ENCODE measurements around the gene RNF5. TPM values are rescaled to one million over a fixed set of nuclear protein-coding genes. Genes with fewer than 3 reads are reported as not detected.

The RNF5 gene
- total and polyA plus RNA-seq, 2 of the 4 experiments (the other 2 are of a cell fraction): 18.8 to 41.4 TPM

DNA sequence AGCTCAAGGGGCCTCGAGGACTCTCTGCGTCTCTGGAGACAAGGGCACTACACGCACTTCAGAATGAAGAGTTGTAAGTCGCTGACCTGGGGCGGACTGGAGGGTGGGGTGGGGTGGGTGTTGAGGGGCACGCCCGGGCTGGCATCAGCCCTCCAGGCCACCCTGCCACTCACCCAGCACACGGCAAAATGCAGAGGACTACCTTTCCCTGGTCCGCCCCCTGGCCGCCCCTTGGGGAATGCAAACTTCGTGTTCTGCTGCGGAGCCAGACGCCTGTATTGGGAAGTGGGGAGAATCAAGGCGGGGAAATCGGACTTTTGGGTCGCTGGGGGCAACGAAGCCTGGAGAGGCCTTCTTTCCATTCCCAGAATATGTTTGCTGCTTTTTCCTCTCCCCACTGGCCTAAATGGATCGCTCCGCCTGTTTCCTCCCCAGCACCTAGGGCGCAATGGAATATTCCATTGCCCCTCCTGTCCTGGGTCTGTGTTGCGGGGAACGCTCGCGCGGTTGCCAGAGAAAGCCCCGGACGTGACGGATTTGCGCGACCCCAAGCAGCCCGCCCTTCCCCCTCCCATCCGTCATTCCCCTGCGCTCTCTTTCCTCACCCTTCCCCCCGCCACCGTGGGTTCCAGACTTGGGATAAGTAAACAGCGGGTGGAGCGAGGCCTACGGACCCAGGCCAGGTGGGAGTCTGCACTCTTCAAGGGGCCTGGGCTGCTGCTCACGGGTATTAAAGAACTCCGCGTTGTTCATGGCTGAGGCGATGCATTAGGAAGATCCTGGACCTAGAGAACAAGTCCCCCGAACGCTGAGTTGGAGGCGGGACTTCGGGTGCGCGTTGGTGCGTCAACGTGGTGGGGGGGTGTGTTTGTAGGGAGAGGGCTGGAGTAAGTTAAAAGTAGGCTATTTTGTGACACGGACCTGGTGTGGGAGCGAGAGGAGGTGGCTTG lies 24.4 kb upstream of the RNF5 start, which contains the start of gene PPT2:
Gene PPT2, plus strand, starts transcription at position 578 of the 950 bp plus-strand sequence. CDS start 454 bp downstream, outside the sequence.
- Histone ChIP-seq H4K20me1 (ENCODE audit: insufficient read depth, low read length) (no peaks in the 10 kb centered on the region), H3K79me1 (ENCODE audit: low read depth in 1 of 2, low read length in 2 of 2) (peaks cover 6 to 34% of the 10 kb centered on the region in 2 experiments), H2BK5ac (ENCODE audit: low read depth, low read length, poor library complexity, severe bottlenecking) (peak within 1 kb of the TSS; percentile 82), H3K4me2 (ENCODE audit: low read depth, low read length) (peak within 1 kb of the TSS; percentile 79), H3K18ac (ENCODE audit: low read depth, low read length) (peak within 1 kb of the TSS; percentile 46), H2BK120ac (ENCODE audit: low read depth, low read length) (peak within 1 kb of the TSS; percentile 78), H2BK20ac (ENCODE audit: low read depth, low read length) (peak within 1 kb of the TSS; percentile 79), H3K14ac (replicated peaks; ENCODE audit: low read depth, low read length) (peak within 1 kb of the TSS; percentile 90), H3K4me1 (ENCODE audit: control insufficient read depth, insufficient read depth, low read length) (peaks cover 23% of the 10 kb centered on the region), H2AFZ (replicated peaks; ENCODE audit: low read length, poor library complexity) (peak within 1 kb of the TSS; percentile 96), H2AK5ac (ENCODE audit: low read depth, low read length) (peak within 1 kb of the TSS; percentile 69; the same call in 1 of the 2 replicates), H4K8ac (ENCODE audit: low read depth in 2 of 2, low read length in 2 of 2) (peak within 1 kb of the TSS; percentile 75 to 96), H4K91ac (ENCODE audit: insufficient read depth, low read depth, low read length) (peak within 1 kb of the TSS; percentile 86), H4K5ac (ENCODE audit: low read depth, low read length) (peak within 1 kb of the TSS; percentile 65), H2BK15ac (ENCODE audit: low read depth, low read length) (peak within 1 kb of the TSS; percentile 54; the same call in 2 of the 3 replicates), H3K27me3 (ENCODE audit: control insufficient read depth, insufficient read depth, low read length) (no peaks in the 10 kb centered on the region; the same call in 1 of the 2 replicates), H3K36me3 (ENCODE audit: control insufficient read depth, insufficient read depth, low read length) (peaks cover 12% of the 10 kb centered on the region), H3K9me1 (ENCODE audit: insufficient read depth, low read length) (0 out of 2 replicates have a peak, but pooled peaks cover 4% of the 10 kb centered on the region), H3K4me3 (ENCODE audit: insufficient read depth, low read depth, low read length) (peak within 1 kb of the TSS; percentile 67), H3K56ac (ENCODE audit: extremely low read depth, insufficient read depth, low read length) (peak within 1 kb of the TSS; percentile 78), H2AK9ac (replicated peaks; ENCODE audit: low read depth, low read length, poor library complexity) (peak within 1 kb of the TSS; percentile 98), H3K9me3 (ENCODE audit: control insufficient read depth, insufficient read depth, low read length) (peaks cover 1% of the 10 kb centered on the region; the same call in 1 of the 2 replicates), H3K23ac (ENCODE audit: low read depth, low read length) (peak within 1 kb of the TSS; percentile 96), H3K9ac (ENCODE audit: low read depth, low read length) (peak within 1 kb of the TSS; percentile 70), H3K27ac (ENCODE audit: insufficient read depth, low read length) (peak within 1 kb of the TSS; percentile 84), H3K4ac (ENCODE audit: low read depth, low read length) (peak within 1 kb of the TSS; percentile 84)
- in situ Hi-C loops (cut with MboI; ENCODE audit: low sequenced_read_pairs) (no loop called here), dilution Hi-C loops (cut with HindIII; ENCODE audit: low sequenced_read_pairs, unreplicated experiment) (no loop called here), intact Hi-C loops (cut with micrococcal nuclease) (loop anchor here (1.0 to 10.0 kb wide), 7 partner anchors 23 to 252 kb away; partner anchors contain the start of genes AGPAT1, SKIC2 and ZBTB12)
- peak; percentile 91 for DNase-seq
- BruUV-seq (replicated peaks): TSS peak; percentile 84
- POLR2A ChIA-PET (ENCODE audit: unreplicated experiment): no interaction called here
- peak; percentile 80 for ATAC-seq (ENCODE audit: low read depth)
- WGBS, 2 experiments (ENCODE audit: extremely low coverage in 2 of 2, insufficient read length in 1 of 2): 5% methylated on average over 4 of the region's 52 CpGs; no CpG with 5 or more reads in 1 of the 2 experiments
- CTCF ChIA-PET: interaction anchor here (1.0 to 1.1 kb wide), 2 partner anchors 39 to 44 kb away, joined by 3 read pairs; partner anchors contain the start of gene TNXB
- TF ChIP-seq RCOR1 (IDR thresholded peaks at IDR 0.05; ENCODE audit: insufficient replicate concordance, low read length) (no peak), MXI1 (IDR thresholded peaks at IDR 0.05; ENCODE audit: borderline replicate concordance, low read depth, low read length) (no peak), RAD21 (IDR thresholded peaks at IDR 0.05; ENCODE audit: low read length) (no peak), CEBPB (IDR thresholded peaks at IDR 0.05; ENCODE audit: low read depth, low read length) (peak; percentile 6; the same call in 1 of the 2 replicates), MAFK (IDR thresholded peaks at IDR 0.05; ENCODE audit: low read depth, low read length) (no peak), CHD1 (IDR thresholded peaks at IDR 0.05; ENCODE audit: low read depth, low read length) (peak; percentile 23; the same call in 1 of the 2 replicates), POLR2A (IDR thresholded peaks at IDR 0.05; ENCODE audit: low read depth, low read length) (0 out of 2 replicates have a peak, but pooled peaks have one; percentile 13), SMC3 (IDR thresholded peaks at IDR 0.05; ENCODE audit: low read depth, low read length) (0 out of 2 replicates have a peak, but pooled peaks have one; percentile 11), NFE2L2 (IDR thresholded peaks at IDR 0.05; ENCODE audit: low read depth, low read length) (no peak)
- TF ChIP-seq, protein P1, sequence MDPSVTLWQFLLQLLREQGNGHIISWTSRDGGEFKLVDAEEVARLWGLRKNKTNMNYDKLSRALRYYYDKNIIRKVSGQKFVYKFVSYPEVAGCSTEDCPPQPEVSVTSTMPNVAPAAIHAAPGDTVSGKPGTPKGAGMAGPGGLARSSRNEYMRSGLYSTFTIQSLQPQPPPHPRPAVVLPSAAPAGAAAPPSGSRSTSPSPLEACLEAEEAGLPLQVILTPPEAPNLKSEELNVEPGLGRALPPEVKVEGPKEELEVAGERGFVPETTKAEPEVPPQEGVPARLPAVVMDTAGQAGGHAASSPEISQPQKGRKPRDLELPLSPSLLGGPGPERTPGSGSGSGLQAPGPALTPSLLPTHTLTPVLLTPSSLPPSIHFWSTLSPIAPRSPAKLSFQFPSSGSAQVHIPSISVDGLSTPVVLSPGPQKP (IDR thresholded peaks at IDR 0.05; ENCODE audit: borderline replicate concordance, low read depth, low read length): no peak
- TF ChIP-seq, protein P2, sequence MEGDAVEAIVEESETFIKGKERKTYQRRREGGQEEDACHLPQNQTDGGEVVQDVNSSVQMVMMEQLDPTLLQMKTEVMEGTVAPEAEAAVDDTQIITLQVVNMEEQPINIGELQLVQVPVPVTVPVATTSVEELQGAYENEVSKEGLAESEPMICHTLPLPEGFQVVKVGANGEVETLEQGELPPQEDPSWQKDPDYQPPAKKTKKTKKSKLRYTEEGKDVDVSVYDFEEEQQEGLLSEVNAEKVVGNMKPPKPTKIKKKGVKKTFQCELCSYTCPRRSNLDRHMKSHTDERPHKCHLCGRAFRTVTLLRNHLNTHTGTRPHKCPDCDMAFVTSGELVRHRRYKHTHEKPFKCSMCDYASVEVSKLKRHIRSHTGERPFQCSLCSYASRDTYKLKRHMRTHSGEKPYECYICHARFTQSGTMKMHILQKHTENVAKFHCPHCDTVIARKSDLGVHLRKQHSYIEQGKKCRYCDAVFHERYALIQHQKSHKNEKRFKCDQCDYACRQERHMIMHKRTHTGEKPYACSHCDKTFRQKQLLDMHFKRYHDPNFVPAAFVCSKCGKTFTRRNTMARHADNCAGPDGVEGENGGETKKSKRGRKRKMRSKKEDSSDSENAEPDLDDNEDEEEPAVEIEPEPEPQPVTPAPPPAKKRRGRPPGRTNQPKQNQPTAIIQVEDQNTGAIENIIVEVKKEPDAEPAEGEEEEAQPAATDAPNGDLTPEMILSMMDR (conservative IDR thresholded peaks at IDR 0.05; ENCODE audit: low read depth, low read length): 0 out of 2 replicates have a peak, but pooled peaks have one; percentile 26
- TF ChIP-seq, protein P3, sequence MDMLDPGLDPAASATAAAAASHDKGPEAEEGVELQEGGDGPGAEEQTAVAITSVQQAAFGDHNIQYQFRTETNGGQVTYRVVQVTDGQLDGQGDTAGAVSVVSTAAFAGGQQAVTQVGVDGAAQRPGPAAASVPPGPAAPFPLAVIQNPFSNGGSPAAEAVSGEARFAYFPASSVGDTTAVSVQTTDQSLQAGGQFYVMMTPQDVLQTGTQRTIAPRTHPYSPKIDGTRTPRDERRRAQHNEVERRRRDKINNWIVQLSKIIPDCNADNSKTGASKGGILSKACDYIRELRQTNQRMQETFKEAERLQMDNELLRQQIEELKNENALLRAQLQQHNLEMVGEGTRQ (IDR thresholded peaks at IDR 0.05; ENCODE audit: low read depth, low read length): no peak

All from IMR-90 (cell line).